Spinal cord (tissue), 10 donors: ENCODE measurements around the gene ZNF512. TPM values are rescaled to one million over a fixed set of nuclear protein-coding genes. Genes with fewer than 3 reads are reported as not detected.

Experiments
- DNase-seq, 6 donors: peaks; one replicate each; pipeline versions ENCODE4 v3.0.0 to v3.0.0-alpha.2; 2013 to 2015; ENCODE audit warnings: low spot score in 6 of 6, low read depth in 4 of 6
- H3K27ac ChIP-seq: one replicate; pipeline ENCODE4 v1.5.1; 2013; ENCODE audit warnings: low read depth, low read length, control low read depth
- H3K27me3 ChIP-seq: one replicate; pipeline ENCODE4 v1.6.1; 2013; ENCODE audit warnings: low read length; ENCODE audit not compliant: control insufficient read depth, insufficient read depth
- H3K36me3 ChIP-seq: one replicate; pipeline ENCODE4 v1.6.1; 2013; ENCODE audit warnings: low read length; ENCODE audit not compliant: control insufficient read depth, insufficient read depth
- H3K4me1 ChIP-seq: one replicate; pipeline ENCODE4 v1.6.1; 2013; ENCODE audit warnings: low read length; ENCODE audit not compliant: control insufficient read depth, insufficient read depth
- H3K4me3 ChIP-seq: one replicate; pipeline ENCODE4 v1.5.1; 2013; ENCODE audit warnings: low read depth, low read length, control low read depth
- H3K9me3 ChIP-seq: one replicate; pipeline ENCODE4 v1.6.1; 2013; ENCODE audit warnings: low read length; ENCODE audit not compliant: control insufficient read depth, insufficient read depth
- WGBS: methylation state at CpG from one replicate; pipeline ENCODE4 v1.1.5; 2013; ENCODE audit warnings: missing lambda C conversion rate; ENCODE audit not compliant: insufficient coverage; 5-methylcytosine and 5-hydroxymethylcytosine counted together
- polyA plus RNA-seq, 2 donors: library from polyadenylated mRNA; unstranded; fragments of 120-200 nt; gene quantifications; one replicate each; pipeline ENCODE4 v1.2.1, GENCODE V29; 2013; ENCODE audit not compliant: insufficient read length in 2 of 2
- small RNA-seq: library from RNA; depleted of rRNA; stranded (forward); fragments of <200 nt; gene quantifications from one replicate; pipeline ENCODE3, GENCODE V24; 2014; ENCODE audit warnings: low replicate concordance
- total RNA-seq, 2 donors: library from RNA; depleted of rRNA in 1 of 2; stranded (reverse); fragments of 120-200 nt in 1 of 2; fragments of >200 nt in 1 of 2; gene quantifications; one replicate each; pipeline versions ENCODE4 v1.2.3 to v1.2.4, GENCODE V29; 2013 to 2014
- donor health status: healthy.

Gene ZNF512
- total and polyA plus RNA-seq, 4 donors: 38.6 to 63.0 (median 57.6) TPM

DNA sequence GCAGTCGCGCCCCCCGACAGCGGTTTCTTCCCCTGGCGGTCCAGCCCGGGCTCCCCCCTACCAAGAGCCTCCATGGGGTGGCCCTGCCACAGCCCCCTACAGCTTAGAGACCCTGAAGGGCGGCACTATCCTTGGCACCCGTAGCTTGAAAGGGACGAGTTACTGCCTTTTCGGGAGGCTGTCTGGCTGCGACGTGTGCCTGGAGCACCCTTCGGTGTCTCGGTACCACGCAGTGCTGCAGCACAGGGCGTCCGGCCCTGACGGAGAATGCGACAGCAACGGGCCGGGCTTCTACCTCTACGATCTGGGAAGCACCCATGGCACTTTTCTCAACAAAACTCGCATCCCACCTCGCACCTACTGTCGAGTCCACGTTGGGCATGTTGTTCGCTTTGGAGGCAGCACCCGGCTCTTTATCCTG lies 81.3 kb downstream of the ZNF512 start:
- no peak for DNase-seq
- Histone ChIP-seq H3K27me3 (no peaks in the 10 kb centered on the region), H3K36me3 (peaks cover 24% of the 10 kb centered on the region), H3K27ac (peak overlapping the region; percentile 96), H3K4me3 (peak overlapping the region; percentile 96), H3K9me3 (no peaks in the 10 kb centered on the region), H3K4me1 (peaks cover 17% of the 10 kb centered on the region)
- WGBS: 5% methylated on average over 28 of the region's 28 CpGs

DNA sequence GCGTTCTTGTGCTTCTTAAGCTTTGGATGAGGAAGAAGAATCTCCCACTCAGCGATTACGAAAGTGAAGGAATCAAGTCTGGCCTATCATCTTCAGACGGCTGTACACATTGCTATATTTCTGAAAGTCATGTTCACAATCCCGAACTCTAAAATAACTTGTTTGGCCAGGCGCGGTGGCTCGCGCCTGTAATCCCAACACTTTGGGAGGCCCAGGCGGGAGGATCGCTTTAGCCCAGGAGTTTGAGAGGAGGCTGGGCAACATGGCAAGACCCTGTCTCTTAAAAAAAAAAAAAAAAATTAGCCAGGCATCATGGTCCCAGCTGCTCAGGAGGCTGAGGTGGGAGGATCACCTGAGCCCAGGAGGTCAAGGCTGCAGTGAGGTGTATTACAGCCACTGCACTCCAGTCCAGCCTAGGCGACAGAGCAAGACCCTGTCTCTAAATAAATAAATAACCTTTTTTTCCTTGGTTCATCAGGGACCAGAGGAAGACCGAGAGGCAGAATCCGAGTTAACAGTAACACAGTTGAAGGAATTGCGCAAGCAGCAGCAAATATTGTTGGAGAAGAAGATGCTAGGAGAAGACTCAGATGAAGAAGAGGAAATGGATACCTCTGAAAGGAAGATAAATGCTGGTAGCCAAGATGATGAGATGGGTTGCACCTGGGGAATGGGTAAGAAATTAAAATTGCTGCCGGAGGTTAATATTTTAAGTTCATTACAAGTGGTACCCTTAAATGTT lies 82.0 kb downstream of the ZNF512 start:
- H3K27ac ChIP-seq: no peak overlapping the region
- H3K36me3 ChIP-seq: peaks cover 24% of the 10 kb centered on the region
- no peak for DNase-seq
- H3K4me3 ChIP-seq: peak overlapping the region; percentile 96
- H3K27me3 ChIP-seq: no peaks in the 10 kb centered on the region
- 85% methylated on average over 13 of the region's 16 CpGs for WGBS
- H3K4me1 ChIP-seq: peaks cover 17% of the 10 kb centered on the region
- no peaks in the 10 kb centered on the region for H3K9me3 ChIP-seq

- H3K9me3 ChIP-seq: no peaks in the 10 kb centered on the region
- DNase-seq: no peak
- H3K4me1 ChIP-seq: peaks cover 16% of the 10 kb centered on the region
- WGBS: no CpG with 5 or more reads among the region's 1 CpG
- no peak overlapping the region for H3K4me3 ChIP-seq
- peaks cover 18% of the 10 kb centered on the region for H3K36me3 ChIP-seq
- H3K27me3 ChIP-seq: no peaks in the 10 kb centered on the region
- H3K27ac ChIP-seq: no peak overlapping the region
Observed at GRCh38 chr2:27667446-27667845, 84.6 kb downstream of the ZNF512 start.

DNA sequence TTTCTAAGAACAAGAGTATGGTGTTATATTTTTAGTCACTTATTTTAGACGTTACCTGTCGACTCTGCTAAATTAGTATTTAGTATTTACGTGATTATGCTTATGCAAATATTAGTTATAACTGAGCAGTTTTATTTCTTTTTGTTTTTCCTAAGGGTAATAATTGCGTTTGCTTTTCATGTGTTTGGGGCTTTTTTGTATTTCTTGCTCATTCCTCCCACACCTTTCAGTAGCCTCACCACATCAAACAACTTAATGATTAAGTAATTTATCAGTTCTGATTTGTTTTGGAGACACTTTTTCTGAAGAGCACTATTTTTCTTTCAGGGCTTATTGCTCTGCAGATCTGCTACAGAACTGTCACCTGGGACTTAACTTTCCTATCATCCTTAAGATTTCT lies 88.4 kb downstream of the ZNF512 start:
- no CpG with 5 or more reads among the region's 4 CpGs for WGBS
- no peak overlapping the region for H3K27ac ChIP-seq
- no peaks in the 10 kb centered on the region for H3K4me1 ChIP-seq
- no peak overlapping the region for H3K4me3 ChIP-seq
- peaks cover 21% of the 10 kb centered on the region for H3K36me3 ChIP-seq
- no peaks in the 10 kb centered on the region for H3K27me3 ChIP-seq
- no peak for DNase-seq
- H3K9me3 ChIP-seq: no peaks in the 10 kb centered on the region

Small RNA genes lying within 50 kb of the gene (small RNA-seq; reads per million reads assigned to genes)
- gene RF00340: not detected

Other genes starting within 250 kb of the ZNF512 start
- 10 to 100 TPM; 37.8 to 41.5 TPM for gene GTF3C2, start 226.3 kb upstream of the ZNF512 start, total RNA-seq
- 10 to 100 TPM; 44.5 to 60.5 TPM for gene GTF3C2, start 226.3 kb upstream of the ZNF512 start, polyA plus RNA-seq
- gene EIF2B4, start 212.7 kb upstream of the ZNF512 start, total RNA-seq: 10 to 100 TPM; 15.5 to 37.1 TPM
- 10 to 100 TPM; 46.7 to 58.9 TPM for gene EIF2B4, start 212.7 kb upstream of the ZNF512 start, polyA plus RNA-seq
- gene SNX17, start 212.4 kb upstream of the ZNF512 start, total RNA-seq: 100 to 1,000 TPM in 1 of 2 donors, 10 to 100 TPM in 1; 66.2 to 112 TPM
- gene SNX17, start 212.4 kb upstream of the ZNF512 start, polyA plus RNA-seq: 100 to 1,000 TPM in 1 of 2 donors, 10 to 100 TPM in 1; 88.5 to 103 TPM
- gene ZNF513, start 202.3 kb upstream of the ZNF512 start, total RNA-seq: 10 to 100 TPM in 1 of 2 donors, 1 to 10 TPM in 1; 6.3 to 16.5 TPM
- 10 to 100 TPM; 32.6 to 35.3 TPM for gene ZNF513, start 202.3 kb upstream of the ZNF512 start, polyA plus RNA-seq
- gene PPM1G, start 173.5 kb upstream of the ZNF512 start, total RNA-seq: 10 to 100 TPM; 40.2 to 69.8 TPM
- 10 to 100 TPM; 94.8 to 96.1 TPM for gene PPM1G, start 173.5 kb upstream of the ZNF512 start, polyA plus RNA-seq
- 10 to 100 TPM; 80.1 to 92.1 TPM for gene NRBP1, start 154.4 kb upstream of the ZNF512 start, total RNA-seq
- gene NRBP1, start 154.4 kb upstream of the ZNF512 start, polyA plus RNA-seq: 100 to 1,000 TPM; 119 to 133 TPM
- under 1 TPM in 1 of 2 donors, not detected in 1; 0.72 TPM for gene KRTCAP3, start 140.7 kb upstream of the ZNF512 start, total RNA-seq
- gene KRTCAP3, start 140.7 kb upstream of the ZNF512 start, polyA plus RNA-seq: 1 to 10 TPM; 2.6 to 5.2 TPM
- gene IFT172, start 93.3 kb upstream of the ZNF512 start, total RNA-seq: 10 to 100 TPM; 35.0 to 48.4 TPM
- gene IFT172, start 93.3 kb upstream of the ZNF512 start, polyA plus RNA-seq: 10 to 100 TPM; 40.1 to 68.0 TPM
- 10 to 100 TPM; 42.5 to 50.8 TPM for gene FNDC4, start 87.8 kb upstream of the ZNF512 start, total RNA-seq
- gene FNDC4, start 87.8 kb upstream of the ZNF512 start, polyA plus RNA-seq: 100 to 1,000 TPM; 134 to 137 TPM
- under 1 TPM; 0.20 to 0.77 TPM for gene GCKR, start 86.2 kb upstream of the ZNF512 start, total RNA-seq
- gene GCKR, start 86.2 kb upstream of the ZNF512 start, polyA plus RNA-seq: 1 to 10 TPM; 1.7 to 2.9 TPM
- 10 to 100 TPM in 1 of 2 donors, 1 to 10 TPM in 1; 9.7 to 12.8 TPM for gene CCDC121, start 46.0 kb downstream of the ZNF512 start, total RNA-seq
- gene CCDC121, start 46.0 kb downstream of the ZNF512 start, polyA plus RNA-seq: 1 to 10 TPM; 6.5 to 7.4 TPM
- 10 to 100 TPM; 33.2 to 35.8 TPM for gene GPN1, start 46.0 kb downstream of the ZNF512 start, total RNA-seq
- 10 to 100 TPM; 42.2 to 45.4 TPM for gene GPN1, start 46.0 kb downstream of the ZNF512 start, polyA plus RNA-seq
- gene SUPT7L, start 80.6 kb downstream of the ZNF512 start, total RNA-seq: 10 to 100 TPM; 34.8 to 49.7 TPM
- gene SUPT7L, start 80.6 kb downstream of the ZNF512 start, polyA plus RNA-seq: 10 to 100 TPM; 50.2 to 57.9 TPM
- gene SLC4A1AP, start 80.8 kb downstream of the ZNF512 start, total RNA-seq: 10 to 100 TPM; 28.1 to 32.3 TPM
- gene SLC4A1AP, start 80.8 kb downstream of the ZNF512 start, polyA plus RNA-seq: 10 to 100 TPM; 34.9 to 35.5 TPM
- gene MRPL33, start 188.7 kb downstream of the ZNF512 start, total RNA-seq: 100 to 1,000 TPM in 1 of 2 donors, 10 to 100 TPM in 1; 83.6 to 178 TPM
- gene MRPL33, start 188.7 kb downstream of the ZNF512 start, polyA plus RNA-seq: 100 to 1,000 TPM in 1 of 2 donors, 10 to 100 TPM in 1; 94.7 to 102 TPM